Keratinocyte (primary cell): Measurements from ENCODE around the gene ABCC6. TPM values are rescaled to one million over a fixed set of nuclear protein-coding genes. Genes with fewer than 3 reads are reported as not detected.

Source experiments
- DNase-seq: peaks from one replicate; pipeline ENCODE4 v3.0.0-alpha.2; 2011; ENCODE audit warnings: low read depth, missing footprints, low spot score
- FAIRE-seq: peaks from 2 replicates; lab custom pipeline; 2011; peaks lifted over from hg19 to GRCh38; lab: Jason Lieb, UNC
- H2AFZ ChIP-seq: 2 replicates; pipeline ENCODE4 v1.6.0; 2012; ENCODE audit warnings: low read length, control low read depth, inconsistent platforms; ENCODE audit not compliant: control insufficient read depth
- H3K27ac ChIP-seq: 2 replicates; pipeline ENCODE4 v1.5.1; 2011; ENCODE audit warnings: low read length; ENCODE audit not compliant: control insufficient read depth, insufficient read depth
- H3K27me3 ChIP-seq: 3 replicates; pipeline ENCODE4 v1.6.0; 2011; ENCODE audit warnings: low read length; ENCODE audit not compliant: control insufficient read depth, insufficient read depth; ENCODE audit errors: extremely low read depth
- H3K36me3 ChIP-seq, 2 experiments: 2 replicates in 1 of 2; 3 replicates in 1 of 2; pipeline ENCODE4 v1.5.1; 2011; ENCODE audit warnings: low read length in 2 of 2, mild to moderate bottlenecking in 1 of 2; ENCODE audit not compliant: control insufficient read depth in 2 of 2, insufficient read depth in 2 of 2; ENCODE audit errors: extremely low read depth in 1 of 2
- H3K4me1 ChIP-seq: 3 replicates; pipeline ENCODE4 v1.5.1; 2011; ENCODE audit warnings: low read length; ENCODE audit not compliant: control insufficient read depth, insufficient read depth; ENCODE audit errors: extremely low read depth
- H3K4me2 ChIP-seq: 3 replicates; pipeline ENCODE4 v1.6.0; 2011; ENCODE audit warnings: low read depth, low read length; ENCODE audit not compliant: control insufficient read depth, insufficient read depth; ENCODE audit errors: extremely low read depth
- H3K4me3 ChIP-seq, 3 experiments: fragments of 200-600 bp in 1 of 3; sonication (generic) in 1 of 3; 2 replicates in 2 of 3; 3 replicates in 1 of 3; pipeline ENCODE4 v1.5.1; 2011 to 2016; ENCODE audit warnings: low read length in 3 of 3, mild to moderate bottlenecking in 3 of 3, control low read depth in 2 of 3, inconsistent platforms in 1 of 3, low read depth in 1 of 3, mixed read lengths in 1 of 3, mixed run types in 1 of 3, moderate library complexity in 1 of 3; ENCODE audit not compliant: control insufficient read depth in 2 of 3, insufficient read depth in 2 of 3; ENCODE audit errors: extremely low read depth in 1 of 3
- H3K79me2 ChIP-seq: 2 replicates; pipeline ENCODE4 v1.6.0; 2012; ENCODE audit warnings: low read length; ENCODE audit not compliant: control insufficient read depth, insufficient read depth
- H3K9ac ChIP-seq: 3 replicates; pipeline ENCODE4 v1.6.0; 2011; ENCODE audit warnings: low read length; ENCODE audit not compliant: control insufficient read depth, insufficient read depth; ENCODE audit errors: extremely low read depth
- H3K9me1 ChIP-seq: 3 replicates; pipeline ENCODE4 v1.6.0; 2011; ENCODE audit warnings: low read length; ENCODE audit not compliant: control insufficient read depth, insufficient read depth; ENCODE audit errors: extremely low read depth
- H3K9me3 ChIP-seq: 2 replicates; pipeline ENCODE4 v1.5.1; 2012; ENCODE audit warnings: low read depth, low read length; ENCODE audit not compliant: control insufficient read depth
- H4K20me1 ChIP-seq: 3 replicates; pipeline ENCODE4 v1.6.0; 2011; ENCODE audit warnings: low read length; ENCODE audit not compliant: control insufficient read depth, insufficient read depth; ENCODE audit errors: extremely low read depth
- CTCF ChIP-seq, 3 experiments: IDR thresholded peaks in 1 of 3; conservative IDR thresholded peaks in 1 of 3; optimal IDR thresholded peaks in 1 of 3; 2 replicates in 2 of 3; 3 replicates in 1 of 3; pipeline versions ENCODE3 to v1.5.1; 2011; ENCODE audit warnings: low read length in 3 of 3, mild to moderate bottlenecking in 3 of 3, moderate library complexity in 2 of 3, control low read depth in 1 of 3, inconsistent platforms in 1 of 3; ENCODE audit not compliant: insufficient read depth in 2 of 3; ENCODE audit errors: extremely low read depth in 1 of 3
- EZH2 ChIP-seq: IDR thresholded peaks from one replicate; pipeline ENCODE4 v1.6.1; 2012; ENCODE audit warnings: inconsistent platforms, mild to moderate bottlenecking, low read length, moderate library complexity
- dilution Hi-C: fragments of 300-500 bp; cut with MboI; formaldehyde crosslinking; loops from one replicate; pipeline ENCODE4 v1.7.0; 2020; ENCODE audit warnings: low sequenced_read_pairs; ENCODE audit not compliant: extremely low pct_ligation_motif_present
- polyA plus RNA-seq, 5 experiments: library from polyadenylated mRNA; depleted of rRNA in 3 of 5; stranded (reverse) in 3 of 5; stranded (forward) in 1 of 5; unstranded in 1 of 5; fragments of >200 nt; gene quantifications; 1 replicate in 1 of 5; 2 replicates in 3 of 5; 3 replicates in 1 of 5; pipeline versions ENCODE4 v1.2.1 to v1.2.3, GENCODE V29; 2011 to 2012; ENCODE audit warnings: missing spikeins in 2 of 5, low read depth in 1 of 5, low replicate concordance in 1 of 5

Gene ABCC6
- polyA plus RNA-seq, 1 donor (not counting 4 experiments of a cell fraction or from before 2014, with no cell fraction given), result not detected

GRCh38 chr16:16112450-16113053 lies 110.7 kb downstream of the ABCC6 start:
- FAIRE-seq (no peak), DNase-seq (no peak)
- dilution Hi-C loops, result no loop called here
- Histone ChIP-seq H3K4me2 (no peak overlapping the region), H3K9ac (no peak overlapping the region), H3K79me2 (no peaks in the 10 kb centered on the region), H3K4me1 (no peaks in the 10 kb centered on the region), H3K27me3 (no peaks in the 10 kb centered on the region), H3K36me3 (peaks cover 20 to 37% of the 10 kb centered on the region in 2 experiments), H3K4me3 (no peak overlapping the region), H3K27ac (no peak overlapping the region), H3K9me1 (no peaks in the 10 kb centered on the region), H2AFZ (no peak overlapping the region), H3K9me3 (no peaks in the 10 kb centered on the region), H4K20me1 (no peaks in the 10 kb centered on the region)
- TF ChIP-seq CTCF (optimal IDR thresholded peaks at IDR 0.05 in 1 of 3, IDR thresholded peaks at IDR 0.05 in 1 of 3, conservative IDR thresholded peaks at IDR 0.05 in 1 of 3; ENCODE audit: extremely low read depth in 1 of 3, insufficient read depth in 2 of 3, low read length in 3 of 3) (no peak), EZH2 (no peak)

- TF ChIP-seq EZH2 (no peak), CTCF (optimal IDR thresholded peaks at IDR 0.05 in 1 of 3, IDR thresholded peaks at IDR 0.05 in 1 of 3, conservative IDR thresholded peaks at IDR 0.05 in 1 of 3; ENCODE audit: extremely low read depth in 1 of 3, insufficient read depth in 2 of 3, low read length in 3 of 3) (no peak)
- no peak overlapping the region for H3K4me3 ChIP-seq
- no peak overlapping the region for H3K27ac ChIP-seq
- H3K27me3 ChIP-seq, result no peaks in the 10 kb centered on the region
- no peaks in the 10 kb centered on the region for H3K4me1 ChIP-seq
- H3K9me3 ChIP-seq, result no peaks in the 10 kb centered on the region
- peaks cover under 1% of the 10 kb centered on the region for H4K20me1 ChIP-seq
- no peaks in the 10 kb centered on the region for H3K79me2 ChIP-seq
- no peaks in the 10 kb centered on the region for H3K9me1 ChIP-seq
- H3K4me2 ChIP-seq, result no peak overlapping the region
- no peak overlapping the region for H3K9ac ChIP-seq
- dilution Hi-C loops, result no loop called here
- FAIRE-seq (no peak), DNase-seq (no peak)
- peaks cover 18 to 35% of the 10 kb centered on the region in 2 experiments for H3K36me3 ChIP-seq
- H2AFZ ChIP-seq, result no peak overlapping the region
Observed at GRCh38 chr16:16111639-16112038, 111.7 kb downstream of the ABCC6 start.
